ENCODE results near the gene TRABD2B.
A peak's percentile ranks its signal among the peaks of the same experiment; 100 is the strongest.

The TRABD2B gene

DNA sequence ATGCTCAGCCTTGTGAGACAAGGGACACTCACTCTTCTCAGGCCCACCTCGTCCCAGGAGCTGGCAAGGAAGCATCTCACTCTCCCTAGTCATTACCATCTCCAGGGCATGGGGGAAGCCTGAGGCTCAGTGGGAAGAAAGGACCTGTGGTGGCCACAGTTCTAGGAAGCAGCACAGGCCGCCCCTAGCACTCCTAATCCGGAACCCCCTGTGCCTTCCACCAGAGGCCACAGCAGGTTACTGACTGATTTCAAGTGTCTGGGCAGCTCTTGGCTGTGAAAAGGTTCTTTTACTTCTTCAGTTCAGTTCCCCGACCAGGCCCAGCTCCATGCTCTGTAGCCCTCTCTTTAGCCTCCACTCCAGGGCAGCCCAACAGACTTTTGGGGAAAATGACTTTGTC lies 84.4 kb downstream of the TRABD2B start:
- in situ Hi-C loops (cut with HindIII; ENCODE audit: low sequenced_read_pairs), result no loop called here
- no peak for DNase-seq (ENCODE audit: low read depth, low spot score)
- TF ChIP-seq, protein P1, sequence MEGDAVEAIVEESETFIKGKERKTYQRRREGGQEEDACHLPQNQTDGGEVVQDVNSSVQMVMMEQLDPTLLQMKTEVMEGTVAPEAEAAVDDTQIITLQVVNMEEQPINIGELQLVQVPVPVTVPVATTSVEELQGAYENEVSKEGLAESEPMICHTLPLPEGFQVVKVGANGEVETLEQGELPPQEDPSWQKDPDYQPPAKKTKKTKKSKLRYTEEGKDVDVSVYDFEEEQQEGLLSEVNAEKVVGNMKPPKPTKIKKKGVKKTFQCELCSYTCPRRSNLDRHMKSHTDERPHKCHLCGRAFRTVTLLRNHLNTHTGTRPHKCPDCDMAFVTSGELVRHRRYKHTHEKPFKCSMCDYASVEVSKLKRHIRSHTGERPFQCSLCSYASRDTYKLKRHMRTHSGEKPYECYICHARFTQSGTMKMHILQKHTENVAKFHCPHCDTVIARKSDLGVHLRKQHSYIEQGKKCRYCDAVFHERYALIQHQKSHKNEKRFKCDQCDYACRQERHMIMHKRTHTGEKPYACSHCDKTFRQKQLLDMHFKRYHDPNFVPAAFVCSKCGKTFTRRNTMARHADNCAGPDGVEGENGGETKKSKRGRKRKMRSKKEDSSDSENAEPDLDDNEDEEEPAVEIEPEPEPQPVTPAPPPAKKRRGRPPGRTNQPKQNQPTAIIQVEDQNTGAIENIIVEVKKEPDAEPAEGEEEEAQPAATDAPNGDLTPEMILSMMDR (IDR thresholded peaks at IDR 0.05; ENCODE audit: low read depth, low read length), result no peak
- H3K4me3 ChIP-seq (ENCODE audit: low read depth, low read length), result no peak overlapping the region

DNA sequence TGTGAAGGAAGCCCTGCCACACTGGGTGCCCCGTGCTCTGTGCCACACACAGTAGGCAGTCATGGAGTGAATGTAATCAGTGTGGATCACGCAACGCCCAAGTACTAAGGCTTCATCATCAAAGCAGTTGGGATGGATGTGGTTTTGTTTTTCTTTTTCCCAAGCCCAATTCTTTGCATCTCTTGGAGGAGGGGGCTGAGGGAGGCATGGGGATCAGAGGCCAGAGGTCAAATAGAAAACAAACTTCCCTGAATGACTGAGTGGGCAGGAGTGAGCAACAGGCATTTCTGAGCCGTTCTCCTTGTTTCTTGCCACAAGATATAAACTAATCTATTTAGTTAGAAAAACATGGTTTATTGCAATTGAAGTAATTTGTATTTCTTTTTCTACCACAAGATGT lies 85.3 kb downstream of the TRABD2B start:
- no peak overlapping the region for H3K4me3 ChIP-seq (ENCODE audit: low read depth, low read length)
- TF ChIP-seq, protein P1 (IDR thresholded peaks at IDR 0.05; ENCODE audit: low read depth, low read length), result no peak
- no peak for DNase-seq (ENCODE audit: low read depth, low spot score)
- in situ Hi-C loops (cut with HindIII; ENCODE audit: low sequenced_read_pairs), result no loop called here

DNA sequence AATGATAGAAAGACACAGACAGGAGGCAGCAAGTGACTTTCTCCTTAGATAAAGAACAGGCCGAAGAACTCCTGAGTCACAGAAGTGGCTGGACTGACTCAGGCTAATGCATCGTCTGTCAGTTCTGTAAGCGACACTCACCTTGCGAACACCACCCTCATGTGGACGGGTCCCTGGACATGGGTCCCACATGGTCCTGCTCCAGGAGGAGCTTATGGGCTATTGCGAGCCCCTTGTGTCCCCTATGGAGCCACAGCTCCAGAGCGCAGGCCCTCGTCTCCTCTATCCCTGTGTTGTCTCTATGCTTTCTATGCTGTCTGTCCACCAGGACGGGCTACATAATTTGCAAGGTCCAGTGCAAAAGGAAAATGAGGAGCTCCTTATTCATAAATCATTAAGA lies 85.8 kb downstream of the TRABD2B start:
- no peak for DNase-seq (ENCODE audit: low read depth, low spot score)
- no peak overlapping the region for H3K4me3 ChIP-seq (ENCODE audit: low read depth, low read length)
- in situ Hi-C loops (cut with HindIII; ENCODE audit: low sequenced_read_pairs), result no loop called here
- TF ChIP-seq, protein P1 (IDR thresholded peaks at IDR 0.05; ENCODE audit: low read depth, low read length), result no peak

DNA sequence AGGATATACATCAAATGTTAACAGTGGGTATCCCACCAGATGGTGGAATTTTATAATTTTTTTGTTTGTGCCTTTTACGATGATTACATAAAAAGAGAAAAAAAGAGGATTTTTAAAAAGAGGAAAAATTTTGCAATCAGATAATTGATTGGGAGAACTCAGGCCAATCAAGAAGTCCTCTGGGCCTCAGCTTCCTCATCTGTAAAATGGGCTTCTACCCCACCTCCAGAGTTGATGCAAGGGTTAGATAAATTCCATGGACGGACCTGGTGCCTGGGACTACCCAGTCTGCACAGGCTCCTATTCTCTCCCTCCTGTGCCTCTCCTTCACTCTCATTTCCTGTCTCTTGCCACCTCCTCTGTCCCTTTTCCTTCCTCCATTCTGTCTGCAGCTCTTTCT lies 88.9 kb downstream of the TRABD2B start:
- no peak for DNase-seq (ENCODE audit: low read depth, low spot score)
- in situ Hi-C loops (cut with HindIII; ENCODE audit: low sequenced_read_pairs), result no loop called here
- no peak overlapping the region for H3K4me3 ChIP-seq (ENCODE audit: low read depth, low read length)
- TF ChIP-seq, protein P1 (IDR thresholded peaks at IDR 0.05; ENCODE audit: low read depth, low read length), result no peak

DNA sequence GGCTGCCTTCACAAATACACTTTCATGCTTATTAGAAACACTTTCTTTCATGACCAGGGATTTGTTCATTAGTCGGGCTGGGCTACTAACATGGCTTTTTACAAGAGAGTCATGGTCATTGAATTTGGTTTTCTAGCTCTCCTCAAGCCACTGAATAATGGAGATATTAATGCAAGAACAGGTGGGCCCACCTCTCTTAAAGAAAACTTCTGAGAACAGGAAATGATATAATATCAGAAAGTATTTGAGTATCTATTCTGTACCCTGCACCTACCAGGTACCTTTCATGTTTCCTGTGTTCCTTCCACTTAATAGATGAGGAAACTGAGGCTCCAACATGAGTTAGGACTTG lies 90.0 kb downstream of the TRABD2B start:
- in situ Hi-C loops (cut with HindIII; ENCODE audit: low sequenced_read_pairs), result no loop called here
- TF ChIP-seq, protein P1 (IDR thresholded peaks at IDR 0.05; ENCODE audit: low read depth, low read length), result no peak

DNA sequence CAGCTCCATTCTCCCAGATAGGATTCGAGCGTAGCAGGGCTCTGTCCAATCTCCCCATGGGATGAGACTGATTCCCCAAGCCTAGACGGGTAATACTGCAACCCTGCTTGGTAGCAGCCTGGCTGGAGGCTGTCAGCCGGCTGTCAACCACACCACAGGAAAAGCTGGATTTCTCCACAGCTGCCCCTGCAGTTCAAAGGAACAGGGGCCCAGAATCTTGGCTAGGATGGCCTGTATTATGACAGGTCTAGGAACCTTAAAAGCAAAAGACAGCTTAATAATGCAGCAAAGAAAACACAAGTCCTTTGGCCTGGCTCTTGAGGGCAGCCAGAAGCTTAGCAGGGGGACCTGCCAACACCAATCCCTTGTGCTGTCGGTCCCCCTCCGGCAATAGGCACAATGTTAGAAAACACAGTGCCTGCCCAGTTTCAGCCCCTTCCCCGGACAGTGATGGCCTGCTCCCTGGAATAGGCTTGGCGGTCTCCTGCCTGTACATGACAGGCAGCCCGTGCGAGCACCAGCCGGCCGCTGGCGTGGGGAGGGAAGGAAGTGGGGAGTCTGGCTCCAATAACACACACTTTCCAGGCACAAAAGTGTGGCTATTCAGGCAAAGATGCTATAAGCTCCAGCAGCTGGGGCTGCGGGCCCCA lies 90.5 kb downstream of the TRABD2B start:
- TF ChIP-seq, protein P1 (IDR thresholded peaks at IDR 0.05; ENCODE audit: low read depth, low read length), result no peak
- in situ Hi-C loops (cut with HindIII; ENCODE audit: low sequenced_read_pairs), result no loop called here
- H3K4me3 ChIP-seq (ENCODE audit: low read depth, low read length), result no peak overlapping the region
- peak; percentile 5 for DNase-seq (ENCODE audit: low read depth, low spot score)

More for the DNA sequence above, 90.0 kb downstream of the TRABD2B start:
- no peak overlapping the region for H3K4me3 ChIP-seq (ENCODE audit: low read depth, low read length)
- DNase-seq (ENCODE audit: low read depth, low spot score), result no peak

Measured in astrocyte of the spinal cord (primary cell).